ENCODE measurements around the gene ATL2. TPM values are rescaled to one million over a fixed set of nuclear protein-coding genes. Genes with fewer than 3 reads are reported as not detected.

ATL2 gene
- total RNA-seq, 2 donors from 2014 or later: 43.6 to 62.6 TPM

- 77 to 78% methylated on average over 3 of the region's 3 CpGs for WGBS, 2 donors
- intact Hi-C loops (cut with DNase I): no loop called here
- TF ChIP-seq POLR2A (IDR thresholded peaks at IDR 0.05) (no peak), CTCF (IDR thresholded peaks at IDR 0.05) (no peak)
- Histone ChIP-seq H3K36me3 (replicated peaks in 1 of 2; ENCODE audit: insufficient read depth in 1 of 2, low read depth in 2 of 2) (no peaks in the 10 kb centered on the region), H3K27me3 (no peaks in the 10 kb centered on the region), H3K4me3 (no peak overlapping the region), H3K4me1 (no peaks in the 10 kb centered on the region), H3K27ac (no peak overlapping the region), H3K9me3 (no peaks in the 10 kb centered on the region)
- DNase-seq (no peak), ATAC-seq (no peak)
Observed at GRCh38 chr2:38246105-38246504, 131.0 kb downstream of the ATL2 start.

- no peak for TF ChIP-seq POLR2A (IDR thresholded peaks at IDR 0.05)
- TF ChIP-seq CTCF (IDR thresholded peaks at IDR 0.05): no peak
- DNase-seq (no peak), ATAC-seq (no peak)
- H3K36me3 ChIP-seq (replicated peaks in 1 of 2; ENCODE audit: insufficient read depth in 1 of 2, low read depth in 2 of 2): no peaks in the 10 kb centered on the region
- no peak overlapping the region for H3K27ac ChIP-seq
- no peaks in the 10 kb centered on the region for H3K27me3 ChIP-seq
- intact Hi-C loops (cut with DNase I): no loop called here
- no peak overlapping the region for H3K4me3 ChIP-seq
- 55 to 63% methylated on average over 5 of the region's 5 CpGs for WGBS, 2 donors
- H3K4me1 ChIP-seq: no peaks in the 10 kb centered on the region
- H3K9me3 ChIP-seq: no peaks in the 10 kb centered on the region
Observed at GRCh38 chr2:38245114-38245641, 131.9 kb downstream of the ATL2 start.

GRCh38 chr2:38244301-38244700, 132.8 kb downstream of the ATL2 start:
- H3K9me3 ChIP-seq: no peaks in the 10 kb centered on the region
- no peaks in the 10 kb centered on the region for H3K27me3 ChIP-seq
- no peaks in the 10 kb centered on the region for H3K36me3 ChIP-seq (replicated peaks in 1 of 2; ENCODE audit: insufficient read depth in 1 of 2, low read depth in 2 of 2)
- intact Hi-C loops (cut with DNase I): no loop called here
- H3K4me3 ChIP-seq: no peak overlapping the region
- no peak overlapping the region for H3K27ac ChIP-seq
- 78 to 87% methylated on average over 6 to 8 of the region's 8 CpGs for WGBS, 2 donors
- H3K4me1 ChIP-seq: no peaks in the 10 kb centered on the region
- DNase-seq (no peak), ATAC-seq (no peak)
- no peak for TF ChIP-seq CTCF (IDR thresholded peaks at IDR 0.05)
- no peak for TF ChIP-seq POLR2A (IDR thresholded peaks at IDR 0.05)

Other genes starting within 250 kb of the ATL2 start
- gene HNRNPLL, start 225.7 kb upstream of the ATL2 start, total RNA-seq: 10 to 100 TPM; 21.8 to 22.4 TPM